Hepatocyte (in vitro differentiated cells): Measurements from ENCODE around the gene MITF.

Experiments used
- CTCF ChIP-seq: fragments of 200-600 bp; sonication (generic); IDR thresholded peaks from 2 replicates; pipeline ENCODE4 v1.5.1; 2016; ENCODE audit warnings: antibody characterized with exemption, mild to moderate bottlenecking; ENCODE audit not compliant: poor library complexity
- EZH2 ChIP-seq: fragments of 200-600 bp; sonication (generic); IDR thresholded peaks from 2 replicates; pipeline ENCODE4 v1.6.1; 2016; ENCODE audit warnings: antibody characterized with exemption, mild to moderate bottlenecking, borderline replicate concordance
- EZH2phosphoT487 ChIP-seq: fragments of 200-600 bp; sonication (generic); IDR thresholded peaks from one replicate; pipeline ENCODE4 v1.6.1; 2018; ENCODE audit warnings: antibody characterized with exemption, mild to moderate bottlenecking, low read depth, moderate library complexity; ENCODE audit not compliant: unreplicated experiment, severe bottlenecking

DNA sequence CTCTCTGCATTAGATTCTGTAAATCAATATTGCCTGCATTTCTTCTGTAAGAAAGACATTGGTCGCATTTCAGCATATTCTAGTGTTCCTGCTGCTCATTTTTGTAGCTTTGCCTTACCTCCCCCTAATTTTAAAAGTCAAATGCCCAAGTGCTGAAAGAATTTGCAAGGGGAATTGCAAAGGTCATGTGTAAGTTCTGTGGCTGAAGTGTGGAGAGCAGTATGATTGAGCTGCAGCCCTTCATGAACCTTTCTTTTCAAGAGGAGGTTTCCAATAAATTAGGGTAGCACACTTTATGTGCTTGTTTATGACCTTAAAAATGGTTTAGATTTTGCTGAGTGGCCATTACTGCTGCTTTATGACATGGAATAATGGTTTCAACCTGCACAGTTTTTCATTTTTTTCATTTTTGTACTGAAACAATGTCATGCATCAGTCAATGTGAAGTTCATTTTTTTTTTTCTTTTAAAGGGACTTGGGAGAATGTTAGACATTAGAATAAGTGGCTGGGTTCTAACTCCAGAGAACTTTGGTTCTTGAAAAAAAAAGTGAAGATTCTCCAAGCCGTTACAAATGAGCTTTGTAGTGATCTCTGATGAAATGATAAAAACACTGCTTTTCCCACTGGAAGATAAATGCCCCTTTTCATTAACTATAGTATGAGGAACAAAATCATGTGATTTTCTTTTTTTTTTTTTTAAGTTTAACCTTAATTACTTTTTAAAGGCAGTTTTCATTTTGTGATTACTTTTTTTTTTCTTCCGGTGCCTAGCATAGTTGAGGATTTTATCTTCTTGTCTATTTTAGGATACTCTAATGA, 99.6 kb downstream of the MITF start:
- TF ChIP-seq CTCF (no peak), EZH2 (no peak), EZH2phosphoT487 (no peak)
